Activated CD4-positive, alpha-beta memory T cell treated with anti-CD3 and anti-CD28 coated beads, Interleukin-2, amount 10 ng/mL, durations not matched to agents 7 days and 5 days (primary cell): ENCODE results near the gene UBE2U. TPM values are rescaled to one million over a fixed set of nuclear protein-coding genes. Genes with fewer than 3 reads are reported as not detected.
"Not testable (repeated sequence)": the region's sequence is repeated elsewhere in the genome, so short reads cannot be mapped to it uniquely, and the experiment has no call there.

Source experiments
- CTCF ChIA-PET: fragments of 350-600 bp; sonication (Branson Sonifier 250); formaldehyde crosslinking; loops from one replicate; lab custom pipeline; 2021; ENCODE audit warnings: antibody characterized with exemption, inconsistent platforms; lab: Charles Lee
- POLR2A ChIA-PET: fragments of 350-600 bp; sonication (Branson Sonifier 250); formaldehyde crosslinking; loops from one replicate; lab custom pipeline; 2021; ENCODE audit warnings: antibody characterized with exemption; lab: Charles Lee
- DNase-seq: peaks from one replicate; pipeline ENCODE4 v3.0.0-alpha.2; 2020
- H3K27ac Mint-ChIP-seq: one replicate; pipeline ENCODE4 v1.8.0; 2021; ENCODE audit warnings: mild to moderate bottlenecking, mixed read lengths
- H3K27me3 Mint-ChIP-seq: one replicate; pipeline ENCODE4 v1.8.0; 2021; ENCODE audit warnings: mixed read lengths
- H3K36me3 Mint-ChIP-seq: one replicate; pipeline ENCODE4 v1.8.0; 2021; ENCODE audit warnings: low read depth, mixed read lengths
- H3K4me1 Mint-ChIP-seq: one replicate; pipeline ENCODE4 v1.8.0; 2021; ENCODE audit warnings: mixed read lengths
- H3K4me3 Mint-ChIP-seq: one replicate; pipeline ENCODE4 v1.8.0; 2021; ENCODE audit warnings: mild to moderate bottlenecking, mixed read lengths
- H3K9me3 Mint-ChIP-seq: one replicate; pipeline ENCODE4 v1.8.0; 2021; ENCODE audit warnings: mixed read lengths
- total RNA-seq, 2 experiments: library from RNA; stranded (reverse); gene quantifications; one replicate each; pipeline ENCODE4 v1.2.3, GENCODE V29; 2021

UBE2U gene
- total RNA-seq, 2 experiments from 2014 or later: not detected

DNA sequence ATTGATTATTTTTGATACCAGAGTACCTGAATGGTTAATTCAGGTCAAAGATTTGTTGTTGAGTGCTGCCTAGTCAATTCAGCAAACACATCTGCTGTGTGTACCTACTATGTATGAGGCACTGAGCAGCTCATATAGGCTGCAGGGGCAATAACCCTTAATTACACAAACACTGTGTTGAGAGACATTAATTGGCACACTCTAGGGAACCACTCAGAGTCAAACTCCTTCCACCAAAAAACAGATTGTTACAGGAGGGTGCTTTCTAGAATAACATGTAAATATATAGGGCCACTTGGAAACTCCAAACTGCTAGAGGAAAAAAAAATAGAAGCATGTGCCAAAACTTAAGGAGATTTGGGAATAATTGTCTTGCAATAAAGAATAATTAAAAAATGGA lies 31.3 kb downstream of the UBE2U start:
- H3K27me3 Mint-ChIP-seq: peaks cover 24% of the 10 kb centered on the region
- H3K27ac Mint-ChIP-seq: no peak overlapping the region
- H3K9me3 Mint-ChIP-seq: no peaks in the 10 kb centered on the region
- no peaks in the 10 kb centered on the region for H3K4me1 Mint-ChIP-seq
- ChIA-PET POLR2A (no interaction called here), CTCF (no interaction called here)
- H3K4me3 Mint-ChIP-seq: no peak overlapping the region
- no peak for DNase-seq
- H3K36me3 Mint-ChIP-seq: no peaks in the 10 kb centered on the region

- CTCF ChIA-PET: interaction anchor here (0.6 kb wide), 1 partner anchor 8 kb away, joined by 3 read pairs; no protein-coding TSS in a partner anchor
- Mint-ChIP-seq H3K9me3 (no peaks in the 10 kb centered on the region), H3K27ac (no peak overlapping the region), H3K4me3 (no peak overlapping the region), H3K27me3 (peaks cover 21% of the 10 kb centered on the region), H3K4me1 (no peaks in the 10 kb centered on the region), H3K36me3 (no peaks in the 10 kb centered on the region)
- no peak for DNase-seq
- POLR2A ChIA-PET: no interaction called here
Measured at GRCh38 chr1:64235181-64235580, 31.8 kb downstream of the UBE2U start.

- Mint-ChIP-seq H3K36me3 (no peaks in the 10 kb centered on the region), H3K4me3 (no peak overlapping the region), H3K9me3 (no peaks in the 10 kb centered on the region), H3K27ac (no peak overlapping the region), H3K27me3 (peaks cover 16% of the 10 kb centered on the region), H3K4me1 (no peaks in the 10 kb centered on the region)
- POLR2A ChIA-PET: no interaction called here
- CTCF ChIA-PET: interaction anchor here (0.6 kb wide), 1 partner anchor 8 kb away, joined by 3 read pairs; no protein-coding TSS in a partner anchor
- no peak for DNase-seq
Measured at GRCh38 chr1:64235910-64236309, 32.5 kb downstream of the UBE2U start.

GRCh38 chr1:64236541-64236954 lies 33.1 kb downstream of the UBE2U start:
- Mint-ChIP-seq H3K27ac (no peak overlapping the region), H3K4me1 (no peaks in the 10 kb centered on the region), H3K4me3 (no peak overlapping the region), H3K36me3 (no peaks in the 10 kb centered on the region), H3K9me3 (no peaks in the 10 kb centered on the region), H3K27me3 (peaks cover 13% of the 10 kb centered on the region)
- DNase-seq: no peak
- CTCF ChIA-PET: interaction anchor here (1.8 kb wide), 1 partner anchor 10 kb away, joined by 4 read pairs; no protein-coding TSS in a partner anchor
- POLR2A ChIA-PET: no interaction called here

GRCh38 chr1:64239519-64239918 lies 36.1 kb downstream of the UBE2U start:
- DNase-seq, H3K27ac Mint-ChIP-seq, H3K4me3 Mint-ChIP-seq, POLR2A ChIA-PET, H3K4me1 Mint-ChIP-seq, CTCF ChIA-PET, H3K36me3 Mint-ChIP-seq, H3K9me3 Mint-ChIP-seq: not testable (repeated sequence)
- peaks cover 10% of the 10 kb centered on the region for H3K27me3 Mint-ChIP-seq

- DNase-seq: no peak
- peaks cover 8% of the 10 kb centered on the region for H3K4me1 Mint-ChIP-seq
- H3K27me3 Mint-ChIP-seq: peaks cover 10% of the 10 kb centered on the region
- no peaks in the 10 kb centered on the region for H3K36me3 Mint-ChIP-seq
- H3K4me3 Mint-ChIP-seq: no peak overlapping the region
- CTCF ChIA-PET: no interaction called here
- no peaks in the 10 kb centered on the region for H3K9me3 Mint-ChIP-seq
- H3K27ac Mint-ChIP-seq: no peak overlapping the region
- POLR2A ChIA-PET: no interaction called here
Measured at GRCh38 chr1:64240206-64240605, 36.8 kb downstream of the UBE2U start.

- Mint-ChIP-seq H3K27me3 (peaks cover 10% of the 10 kb centered on the region), H3K27ac (no peak overlapping the region), H3K4me3 (no peak overlapping the region), H3K4me1 (peaks cover 13% of the 10 kb centered on the region), H3K36me3 (no peaks in the 10 kb centered on the region), H3K9me3 (no peaks in the 10 kb centered on the region)
- ChIA-PET CTCF (no interaction called here), POLR2A (no interaction called here)
- no peak for DNase-seq
Measured at GRCh38 chr1:64241069-64241468, 37.6 kb downstream of the UBE2U start.

DNA sequence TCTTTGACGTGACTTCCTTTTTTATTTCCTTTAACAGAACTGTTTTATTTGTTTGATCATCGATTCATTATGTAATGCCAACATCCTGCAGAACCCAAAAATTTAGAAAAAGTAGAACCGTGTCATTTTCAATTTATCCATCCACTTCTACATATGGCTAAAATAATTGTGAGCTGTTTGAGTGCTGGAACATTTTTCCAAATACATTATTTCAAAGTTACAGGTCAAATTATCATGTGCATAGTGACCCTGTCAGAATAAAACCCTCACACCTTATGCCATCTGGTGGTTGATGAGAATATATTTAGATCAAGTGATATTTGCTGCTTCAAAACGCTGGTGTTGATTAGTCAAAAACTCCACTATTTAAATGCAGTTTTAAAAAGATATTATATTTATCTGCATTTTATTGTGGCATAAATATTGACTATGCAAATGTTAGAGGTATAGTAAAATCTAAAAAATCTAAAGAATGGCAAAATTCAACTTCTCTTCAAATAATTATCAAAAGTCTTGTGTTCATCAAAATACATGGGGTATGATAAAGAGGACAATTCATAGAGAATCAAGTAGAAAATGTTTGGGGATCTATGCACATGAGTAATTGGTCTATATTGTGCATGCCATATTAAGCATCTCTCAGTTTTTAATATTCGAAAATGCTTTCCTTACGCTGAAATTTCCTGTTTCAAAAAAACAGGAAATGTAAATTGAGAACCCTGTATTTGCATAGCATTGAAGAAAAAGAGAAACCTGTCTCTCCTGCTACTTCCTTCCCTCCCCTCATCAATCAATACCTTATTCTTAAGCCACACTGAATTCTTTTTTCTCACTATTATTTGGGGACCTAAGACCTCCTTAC lies 39.7 kb downstream of the UBE2U start:
- Mint-ChIP-seq H3K27me3 (peaks cover 16% of the 10 kb centered on the region), H3K36me3 (no peaks in the 10 kb centered on the region), H3K9me3 (no peaks in the 10 kb centered on the region), H3K4me3 (no peak overlapping the region), H3K27ac (no peak overlapping the region), H3K4me1 (peaks cover 13% of the 10 kb centered on the region)
- DNase-seq: no peak
- ChIA-PET POLR2A (no interaction called here), CTCF (interaction anchor here (0.8 to 2.5 kb wide), 3 partner anchors 8 to 551 kb away, joined by 3 to 8 read pairs (median 4); no protein-coding TSS in a partner anchor)

DNA sequence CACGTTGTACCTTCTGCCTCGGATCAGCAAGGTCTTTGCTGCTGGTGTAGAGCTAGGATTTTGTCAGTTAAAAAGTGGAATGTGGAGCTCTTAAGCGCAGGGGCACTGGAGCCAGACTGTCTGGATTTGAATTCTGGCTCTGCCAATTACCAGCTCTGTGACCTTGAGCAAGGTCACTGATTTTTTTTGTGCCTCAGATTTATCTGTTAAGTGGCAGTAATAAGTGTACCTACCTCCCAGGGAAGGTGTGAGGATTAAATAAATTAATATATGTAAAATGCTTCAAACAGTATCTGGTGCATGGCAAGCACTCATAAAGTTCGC lies 40.3 kb downstream of the UBE2U start:
- Mint-ChIP-seq H3K9me3 (no peaks in the 10 kb centered on the region), H3K4me1 (peaks cover 13% of the 10 kb centered on the region), H3K36me3 (no peaks in the 10 kb centered on the region), H3K27me3 (peaks cover 19% of the 10 kb centered on the region), H3K27ac (no peak overlapping the region), H3K4me3 (no peak overlapping the region)
- DNase-seq: no peak
- POLR2A ChIA-PET: no interaction called here
- CTCF ChIA-PET: interaction anchor here (0.8 to 2.5 kb wide), 2 partner anchors 8 to 552 kb away, joined by 3 to 8 read pairs; no protein-coding TSS in a partner anchor

- Mint-ChIP-seq H3K27ac (no peak overlapping the region), H3K4me3 (no peak overlapping the region), H3K4me1 (peaks cover 13% of the 10 kb centered on the region), H3K27me3 (peaks cover 21% of the 10 kb centered on the region), H3K9me3 (no peaks in the 10 kb centered on the region), H3K36me3 (no peaks in the 10 kb centered on the region)
- ChIA-PET POLR2A (interaction anchor here (1.0 kb wide), 1 partner anchor 553 kb away, joined by 3 read pairs; no protein-coding TSS in a partner anchor), CTCF (interaction anchor here (0.8 to 1.7 kb wide), 4 partner anchors 108 to 629 kb away, joined by 3 to 8 read pairs (median 7); no protein-coding TSS in a partner anchor)
- DNase-seq: no peak
Measured at GRCh38 chr1:64245495-64245894, 42.1 kb downstream of the UBE2U start.

- Mint-ChIP-seq H3K4me1 (peaks cover 13% of the 10 kb centered on the region), H3K4me3 (no peak overlapping the region), H3K9me3 (no peaks in the 10 kb centered on the region), H3K27me3 (peaks cover 21% of the 10 kb centered on the region), H3K27ac (no peak overlapping the region), H3K36me3 (no peaks in the 10 kb centered on the region)
- ChIA-PET CTCF (interaction anchor here (0.8 to 2.0 kb wide), 18 partner anchors 8 to 671 kb away, joined by 3 to 18 read pairs (median 4); no protein-coding TSS in a partner anchor), POLR2A (no interaction called here)
- DNase-seq: no peak
Measured at GRCh38 chr1:64246294-64246917, 43.0 kb downstream of the UBE2U start.

DNA sequence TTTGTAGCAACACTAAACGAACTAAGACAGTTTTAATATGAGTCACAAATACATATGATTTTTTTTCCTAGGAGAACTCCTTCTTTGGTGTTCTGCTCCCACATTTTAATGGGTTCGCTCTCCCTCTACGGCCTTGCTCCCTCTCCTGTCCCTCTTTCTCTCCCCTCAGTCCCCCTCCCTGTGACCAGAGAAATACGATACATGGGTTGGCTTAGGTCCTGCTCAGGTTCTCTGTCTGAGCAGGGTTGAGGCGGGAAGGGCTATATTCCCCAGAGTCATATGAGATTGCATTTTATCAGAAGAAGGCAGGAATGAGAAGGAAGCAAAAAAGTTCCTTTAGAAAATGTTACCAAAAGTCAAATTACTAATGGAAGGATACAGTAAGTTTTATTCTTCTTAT lies 44.6 kb downstream of the UBE2U start:
- no peak for DNase-seq
- H3K4me1 Mint-ChIP-seq: peaks cover 13% of the 10 kb centered on the region
- peaks cover 23% of the 10 kb centered on the region for H3K27me3 Mint-ChIP-seq
- H3K4me3 Mint-ChIP-seq: no peak overlapping the region
- ChIA-PET POLR2A (no interaction called here), CTCF (interaction anchor here (0.8 to 2.0 kb wide), 3 partner anchors 76 to 631 kb away, joined by 3 to 6 read pairs (median 6); no protein-coding TSS in a partner anchor)
- no peaks in the 10 kb centered on the region for H3K9me3 Mint-ChIP-seq
- no peaks in the 10 kb centered on the region for H3K36me3 Mint-ChIP-seq
- H3K27ac Mint-ChIP-seq: no peak overlapping the region

DNA sequence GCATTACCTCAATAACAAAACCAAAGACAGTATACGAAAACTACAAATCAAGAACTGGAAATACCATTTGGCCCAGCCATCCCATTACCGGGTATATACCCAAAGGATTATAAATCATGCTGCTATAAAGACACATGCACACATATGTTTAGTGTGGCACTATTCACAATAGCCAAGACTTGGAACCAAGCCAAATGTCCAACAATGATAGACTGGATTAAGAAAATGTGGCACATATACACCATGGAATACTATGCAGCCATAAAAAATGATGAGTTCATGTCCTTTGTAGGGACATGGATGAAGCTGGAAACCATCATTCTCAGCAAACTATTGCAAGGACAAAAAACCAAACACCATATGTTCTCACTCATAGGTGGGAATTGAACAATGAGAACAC lies 47.0 kb downstream of the UBE2U start:
- H3K27me3 Mint-ChIP-seq: peaks cover 36% of the 10 kb centered on the region
- H3K36me3 Mint-ChIP-seq, H3K27ac Mint-ChIP-seq, DNase-seq, H3K9me3 Mint-ChIP-seq, H3K4me1 Mint-ChIP-seq, CTCF ChIA-PET, POLR2A ChIA-PET, H3K4me3 Mint-ChIP-seq: not testable (repeated sequence)
